ENCODE results near the gene MAD1L1.

The MAD1L1 gene

GRCh38 chr7:1943326-1943725 is 289.4 kb downstream of the MAD1L1 start:
- no peak for DNase-seq (ENCODE audit: low read depth)
- H3K4me3 ChIP-seq (ENCODE audit: low read length) = no peak overlapping the region
- TF ChIP-seq, protein P1, sequence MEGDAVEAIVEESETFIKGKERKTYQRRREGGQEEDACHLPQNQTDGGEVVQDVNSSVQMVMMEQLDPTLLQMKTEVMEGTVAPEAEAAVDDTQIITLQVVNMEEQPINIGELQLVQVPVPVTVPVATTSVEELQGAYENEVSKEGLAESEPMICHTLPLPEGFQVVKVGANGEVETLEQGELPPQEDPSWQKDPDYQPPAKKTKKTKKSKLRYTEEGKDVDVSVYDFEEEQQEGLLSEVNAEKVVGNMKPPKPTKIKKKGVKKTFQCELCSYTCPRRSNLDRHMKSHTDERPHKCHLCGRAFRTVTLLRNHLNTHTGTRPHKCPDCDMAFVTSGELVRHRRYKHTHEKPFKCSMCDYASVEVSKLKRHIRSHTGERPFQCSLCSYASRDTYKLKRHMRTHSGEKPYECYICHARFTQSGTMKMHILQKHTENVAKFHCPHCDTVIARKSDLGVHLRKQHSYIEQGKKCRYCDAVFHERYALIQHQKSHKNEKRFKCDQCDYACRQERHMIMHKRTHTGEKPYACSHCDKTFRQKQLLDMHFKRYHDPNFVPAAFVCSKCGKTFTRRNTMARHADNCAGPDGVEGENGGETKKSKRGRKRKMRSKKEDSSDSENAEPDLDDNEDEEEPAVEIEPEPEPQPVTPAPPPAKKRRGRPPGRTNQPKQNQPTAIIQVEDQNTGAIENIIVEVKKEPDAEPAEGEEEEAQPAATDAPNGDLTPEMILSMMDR (conservative IDR thresholded peaks at IDR 0.05; ENCODE audit: low read length) = no peak

DNA sequence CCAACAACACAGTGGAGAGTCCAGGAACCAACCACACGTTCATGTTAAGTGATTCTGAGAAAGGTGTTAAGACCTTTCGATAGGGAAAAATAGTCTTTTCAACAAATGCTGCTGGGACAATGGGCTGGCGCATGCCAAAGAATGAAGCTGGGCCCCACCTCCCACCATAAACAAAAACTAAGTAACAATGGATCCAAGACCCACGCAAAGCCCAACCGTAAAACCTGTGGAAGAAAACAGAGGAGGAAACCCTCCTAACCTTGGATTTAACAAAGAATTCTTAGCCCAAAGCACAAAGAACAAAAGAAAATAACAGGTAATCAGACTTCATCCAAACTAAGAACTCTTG is 289.8 kb downstream of the MAD1L1 start:
- DNase-seq (ENCODE audit: low read depth) = no peak
- TF ChIP-seq, protein P1 (conservative IDR thresholded peaks at IDR 0.05; ENCODE audit: low read length) = no peak
- H3K4me3 ChIP-seq (ENCODE audit: low read length) = no peak overlapping the region

DNA sequence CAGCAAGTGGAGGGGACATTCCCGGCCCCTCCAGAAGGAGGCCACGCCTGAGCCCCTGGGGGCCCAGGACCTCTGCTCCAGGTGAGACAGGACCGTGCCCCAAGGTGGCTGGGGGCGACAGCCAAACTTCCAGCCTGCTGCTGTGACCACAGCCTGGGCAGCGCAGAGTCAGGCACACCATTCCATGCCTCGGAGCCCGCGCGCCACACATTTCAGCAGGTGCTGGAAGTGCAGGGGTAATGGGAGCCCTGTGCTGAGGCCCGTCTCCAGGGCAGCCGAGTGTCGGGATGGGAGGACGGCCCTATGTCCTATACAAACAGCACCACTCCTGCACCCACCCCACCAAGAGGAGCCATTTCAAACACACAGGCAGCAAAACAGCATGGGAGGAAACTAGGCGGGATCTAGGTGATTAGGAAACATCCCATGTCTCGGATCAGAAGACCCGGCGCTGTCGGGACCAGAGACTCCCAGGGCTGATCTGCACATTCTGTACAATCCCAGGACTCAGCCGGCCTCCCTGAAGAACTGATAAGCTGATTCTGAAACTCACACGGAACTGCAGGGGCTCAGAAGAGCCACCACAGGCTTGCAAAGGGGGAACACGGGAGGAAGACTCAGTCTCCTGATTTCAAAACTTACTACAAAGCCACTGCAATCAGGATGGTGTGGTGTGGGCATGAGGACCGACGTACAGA is 290.4 kb downstream of the MAD1L1 start:
- H3K4me3 ChIP-seq (ENCODE audit: low read length) = no peak overlapping the region
- TF ChIP-seq, protein P1 (conservative IDR thresholded peaks at IDR 0.05; ENCODE audit: low read length) = no peak
- no peak for DNase-seq (ENCODE audit: low read depth)

GRCh38 chr7:1941464-1942242 is 291.1 kb downstream of the MAD1L1 start:
- DNase-seq (ENCODE audit: low read depth) = no peak
- TF ChIP-seq, protein P1 (conservative IDR thresholded peaks at IDR 0.05; ENCODE audit: low read length) = no peak
- H3K4me3 ChIP-seq (ENCODE audit: low read length) = no peak overlapping the region

- H3K4me3 ChIP-seq (ENCODE audit: low read length) = no peak overlapping the region
- no peak for DNase-seq (ENCODE audit: low read depth)
Observed at GRCh38 chr7:1940863-1941262, 291.9 kb downstream of the MAD1L1 start.

DNA sequence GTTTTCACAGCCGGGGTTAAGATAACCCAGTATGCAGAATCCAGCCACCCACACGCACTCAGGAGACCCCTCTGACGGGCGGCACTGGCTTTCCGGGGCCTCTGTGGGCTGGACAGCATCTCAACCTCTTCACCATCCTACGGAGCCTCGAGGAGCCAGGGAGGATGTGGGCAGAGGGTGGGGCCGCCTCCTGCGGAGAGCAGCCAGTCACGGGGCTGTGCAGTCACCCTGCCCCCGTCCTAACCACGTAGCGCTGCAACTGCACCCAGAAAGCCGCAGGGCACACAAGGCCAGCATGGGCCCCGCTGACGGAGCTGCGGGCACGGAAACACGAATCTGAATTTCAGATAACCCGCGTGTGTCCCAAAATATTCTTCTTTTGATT is 292.4 kb downstream of the MAD1L1 start:
- H3K4me3 ChIP-seq (ENCODE audit: low read length) = no peak overlapping the region
- TF ChIP-seq, protein P1 (conservative IDR thresholded peaks at IDR 0.05; ENCODE audit: low read length) = no peak
- peak; percentile 30 for DNase-seq (ENCODE audit: low read depth)

More at GRCh38 chr7:1940863-1941262, 291.9 kb downstream of the MAD1L1 start:
- TF ChIP-seq, protein P1 (conservative IDR thresholded peaks at IDR 0.05; ENCODE audit: low read length) = no peak
